Endothelial cell of umbilical vein (primary cell): ENCODE data around the gene TNNT3. TPM values are rescaled to one million over a fixed set of nuclear protein-coding genes. Genes with fewer than 3 reads are reported as not detected.

Experiments
- BruUV-seq: library from RNA; stranded (reverse); fragments of 400-500 nt; replicated peaks from 2 replicates; lab custom pipeline; 2021; lab: Mats Ljungman, UMichigan
- CTCF ChIA-PET: fragments of 300-600, 350-600 bp; sonication (Branson Sonifier 250); formaldehyde crosslinking; loops from one replicate; lab custom pipeline; 2021; ENCODE audit warnings: antibody characterized with exemption, inconsistent platforms; lab: Charles Lee
- POLR2A ChIA-PET: fragments of 300-600, 350-600 bp; sonication (Branson Sonifier 250); formaldehyde crosslinking; loops from one replicate; lab custom pipeline; 2021; ENCODE audit warnings: antibody characterized with exemption, inconsistent platforms; lab: Charles Lee
- DNase-seq: peaks from one replicate; pipeline ENCODE4 v3.0.0-alpha.2; 2011; ENCODE audit warnings: low read depth, low spot score
- FAIRE-seq: peaks from 2 replicates; lab custom pipeline; 2011; peaks lifted over from hg19 to GRCh38; lab: Jason Lieb, UNC
- H2AFZ ChIP-seq: 2 replicates; pipeline ENCODE4 v1.6.0; 2012; ENCODE audit warnings: low read depth, low read length, control low read depth, inconsistent platforms
- H3K27ac ChIP-seq: 2 replicates; pipeline ENCODE4 v1.5.1; 2011; ENCODE audit warnings: low read depth, mild to moderate bottlenecking, control low read depth, low read length, moderate library complexity; ENCODE audit not compliant: insufficient read depth
- H3K27me3 ChIP-seq, 2 experiments: 2 replicates each; pipeline versions ENCODE4 v1.6.0 to v1.6.1; 2011; ENCODE audit warnings: low read length in 2 of 2, mixed read lengths in 1 of 2; ENCODE audit not compliant: control insufficient read depth in 2 of 2, insufficient read depth in 2 of 2
- H3K36me3 ChIP-seq, 2 experiments: 2 replicates in 1 of 2; 3 replicates in 1 of 2; pipeline ENCODE4 v1.5.1; 2011; ENCODE audit warnings: low read length in 2 of 2, mild to moderate bottlenecking in 1 of 2, moderate library complexity in 1 of 2; ENCODE audit not compliant: control insufficient read depth in 2 of 2, insufficient read depth in 2 of 2; ENCODE audit errors: extremely low read depth in 1 of 2
- H3K4me1 ChIP-seq: 3 replicates; pipeline ENCODE4 v1.5.1; 2011; ENCODE audit warnings: mild to moderate bottlenecking, low read length; ENCODE audit not compliant: control insufficient read depth, insufficient read depth; ENCODE audit errors: extremely low read depth
- H3K4me2 ChIP-seq: 2 replicates; pipeline ENCODE4 v1.6.1; 2011; ENCODE audit warnings: low read length, control low read depth, mixed read lengths; ENCODE audit not compliant: insufficient read depth
- H3K4me3 ChIP-seq, 3 experiments: fragments of 200-600 bp in 1 of 3; sonication (generic), shearing (Covaris generic) in 1 of 3; replicated peaks in 1 of 3; 2 replicates each; pipeline ENCODE4 v1.5.1; 2011 to 2016; ENCODE audit warnings: control low read depth in 3 of 3, low read length in 3 of 3, mild to moderate bottlenecking in 2 of 3, inconsistent platforms in 1 of 3, low read depth in 1 of 3, moderate library complexity in 1 of 3; ENCODE audit not compliant: insufficient read depth in 1 of 3
- H3K79me2 ChIP-seq: 2 replicates; pipeline ENCODE4 v1.6.0; 2012; ENCODE audit warnings: low read length, inconsistent platforms; ENCODE audit not compliant: control insufficient read depth, insufficient read depth
- H3K9ac ChIP-seq: replicated peaks from 2 replicates; pipeline ENCODE3; 2011; ENCODE audit warnings: low read length, control low read depth; ENCODE audit not compliant: insufficient read depth; ENCODE audit errors: extremely low read depth
- H3K9me1 ChIP-seq: replicated peaks from 3 replicates; pipeline ENCODE4 v1.6.0; 2011; ENCODE audit warnings: mild to moderate bottlenecking, low read length; ENCODE audit not compliant: control insufficient read depth, insufficient read depth; ENCODE audit errors: extremely low read depth
- H3K9me3 ChIP-seq: replicated peaks from 2 replicates; pipeline ENCODE4 v1.5.1; 2012; ENCODE audit warnings: low read length, inconsistent platforms; ENCODE audit not compliant: control insufficient read depth, insufficient read depth
- H4K20me1 ChIP-seq: replicated peaks from 2 replicates; pipeline ENCODE3; 2011; ENCODE audit warnings: mild to moderate bottlenecking, low read length; ENCODE audit not compliant: control insufficient read depth, insufficient read depth; ENCODE audit errors: extremely low read depth
- EZH2 ChIP-seq: IDR thresholded peaks from 2 replicates; pipeline ENCODE4 v1.6.1; 2012; ENCODE audit warnings: borderline replicate concordance, low read depth, mild to moderate bottlenecking, moderate library complexity, low read length, inconsistent platforms; ENCODE audit not compliant: severe bottlenecking
- FOS ChIP-seq: IDR thresholded peaks from 2 replicates; pipeline ENCODE4 v1.6.1; 2011; ENCODE audit warnings: mild to moderate bottlenecking, low read length, moderate library complexity, borderline replicate concordance; ENCODE audit not compliant: insufficient read depth
- GATA2 ChIP-seq: IDR thresholded peaks from 2 replicates; pipeline ENCODE4 v1.7.0; 2011; ENCODE audit warnings: low read depth, mild to moderate bottlenecking, moderate library complexity, mixed read lengths, low read length; ENCODE audit not compliant: insufficient read length, insufficient read depth
- JUN ChIP-seq: IDR thresholded peaks from 2 replicates; pipeline ENCODE4 v1.6.1; 2011; ENCODE audit warnings: borderline replicate concordance, low read depth; ENCODE audit not compliant: insufficient read length, insufficient read depth
- MYC ChIP-seq: IDR thresholded peaks from one replicate; pipeline ENCODE4 v1.6.1; 2011; ENCODE audit warnings: mild to moderate bottlenecking, low read depth, low read length
- POLR2A ChIP-seq: IDR thresholded peaks from 2 replicates; pipeline ENCODE4 v1.6.1; 2012; ENCODE audit warnings: low read depth, mild to moderate bottlenecking, control low read depth, low read length
- POLR2AphosphoS5 ChIP-seq: IDR thresholded peaks from 2 replicates; pipeline ENCODE4 v1.6.1; 2012; ENCODE audit warnings: low read depth, mild to moderate bottlenecking, control low read depth, low read length, moderate library complexity; ENCODE audit not compliant: insufficient read depth
- dilution Hi-C: fragments of 300-500 bp; cut with MboI; formaldehyde crosslinking; loops from one replicate; pipeline ENCODE4 v1.15.0; 2019; ENCODE audit warnings: low sequenced_read_pairs; ENCODE audit not compliant: extremely low pct_ligation_motif_present
- intact Hi-C: fragments of 100-400 bp; cut with micrococcal nuclease; formaldehyde crosslinking; loops from one replicate; pipeline ENCODE4 v1.10.0; 2022
- polyA plus RNA-seq, 4 experiments: library from polyadenylated mRNA; depleted of rRNA in 3 of 4; stranded (reverse) in 3 of 4; unstranded in 1 of 4; fragments of >200 nt; gene quantifications; 2 replicates each; pipeline versions ENCODE4 v1.2.1 to v1.2.3, GENCODE V29; 2011 to 2012; ENCODE audit warnings: missing spikeins in 1 of 4
- total RNA-seq: library from RNA; stranded (reverse); gene quantifications from 2 replicates; pipeline ENCODE4 v1.2.3, GENCODE V29; 2021
- TF ChIP-seq, protein P1 (sequence below): IDR thresholded peaks from 2 replicates; pipeline ENCODE4 v1.6.1; 2011; ENCODE audit not compliant: insufficient read depth, insufficient read length
- TF ChIP-seq, protein P2 (sequence below), 2 donors: IDR thresholded peaks; 1 replicate in 1 of 2; 2 replicates in 1 of 2; pipeline ENCODE4 v1.5.1; 2011; ENCODE audit warnings: low read length in 2 of 2, mild to moderate bottlenecking in 2 of 2, moderate library complexity in 2 of 2, control low read depth in 1 of 2, inconsistent platforms in 1 of 2, low read depth in 1 of 2; ENCODE audit not compliant: insufficient read depth in 1 of 2; ENCODE audit errors: extremely low read depth in 1 of 2

TNNT3 gene
- total and polyA plus RNA-seq, 2 donors (not counting 3 experiments of a cell fraction or from before 2014, with no cell fraction given), result not detected

DNA sequence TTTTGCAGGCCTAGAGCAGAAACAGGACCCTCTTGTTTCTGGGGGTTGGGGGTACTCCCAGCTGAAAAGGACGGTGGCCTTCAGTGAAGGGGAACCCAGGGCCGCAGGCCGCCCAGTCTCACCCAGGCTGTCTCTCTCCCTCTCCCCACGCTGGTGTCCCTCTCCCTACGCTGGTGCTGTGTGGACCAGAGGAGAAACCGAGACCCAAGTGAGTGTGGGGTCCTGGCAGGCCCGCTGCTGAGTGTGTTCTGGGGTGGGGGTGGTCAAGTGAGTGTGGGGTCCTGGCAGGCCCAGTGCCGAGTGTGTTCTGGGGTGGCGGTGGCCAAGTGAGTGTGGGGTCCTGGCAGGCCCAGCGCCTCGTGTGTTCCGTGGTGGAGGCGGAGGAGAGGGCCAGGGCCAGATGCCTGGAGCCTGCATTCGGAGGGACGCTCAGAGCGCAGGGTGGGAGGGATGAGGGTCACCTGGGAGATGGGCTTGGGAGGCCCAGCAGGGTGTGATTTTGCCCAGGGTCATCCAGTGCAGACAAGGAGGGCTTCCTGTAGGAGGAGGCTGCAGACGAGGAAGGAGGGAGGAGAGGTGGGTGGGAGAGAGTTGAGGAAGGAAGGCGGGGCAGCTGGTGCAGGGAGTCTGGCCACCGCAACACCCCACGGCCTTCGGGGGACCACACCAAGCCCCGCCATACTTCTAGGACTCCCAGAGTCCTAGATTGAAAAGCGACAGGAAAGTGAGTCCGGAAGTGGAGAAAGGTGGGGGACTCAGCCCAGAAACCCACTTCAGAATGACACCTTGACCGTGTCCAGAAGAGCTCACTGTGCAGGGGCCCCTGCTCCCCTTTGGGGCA lies 10.3 kb downstream of the TNNT3 start:
- dilution Hi-C loops, result no loop called here
- ChIA-PET CTCF (no interaction called here), POLR2A (no interaction called here)
- BruUV-seq, result no TSS peak
- DNase-seq (no peak), FAIRE-seq (no peak)
- TF ChIP-seq MYC (no peak), POLR2AphosphoS5 (no peak), GATA2 (no peak), POLR2A (no peak), FOS (no peak), JUN (no peak), EZH2 (no peak)
- TF ChIP-seq, protein P1, sequence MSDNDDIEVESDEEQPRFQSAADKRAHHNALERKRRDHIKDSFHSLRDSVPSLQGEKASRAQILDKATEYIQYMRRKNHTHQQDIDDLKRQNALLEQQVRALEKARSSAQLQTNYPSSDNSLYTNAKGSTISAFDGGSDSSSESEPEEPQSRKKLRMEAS, result no peak
- TF ChIP-seq, protein P2, sequence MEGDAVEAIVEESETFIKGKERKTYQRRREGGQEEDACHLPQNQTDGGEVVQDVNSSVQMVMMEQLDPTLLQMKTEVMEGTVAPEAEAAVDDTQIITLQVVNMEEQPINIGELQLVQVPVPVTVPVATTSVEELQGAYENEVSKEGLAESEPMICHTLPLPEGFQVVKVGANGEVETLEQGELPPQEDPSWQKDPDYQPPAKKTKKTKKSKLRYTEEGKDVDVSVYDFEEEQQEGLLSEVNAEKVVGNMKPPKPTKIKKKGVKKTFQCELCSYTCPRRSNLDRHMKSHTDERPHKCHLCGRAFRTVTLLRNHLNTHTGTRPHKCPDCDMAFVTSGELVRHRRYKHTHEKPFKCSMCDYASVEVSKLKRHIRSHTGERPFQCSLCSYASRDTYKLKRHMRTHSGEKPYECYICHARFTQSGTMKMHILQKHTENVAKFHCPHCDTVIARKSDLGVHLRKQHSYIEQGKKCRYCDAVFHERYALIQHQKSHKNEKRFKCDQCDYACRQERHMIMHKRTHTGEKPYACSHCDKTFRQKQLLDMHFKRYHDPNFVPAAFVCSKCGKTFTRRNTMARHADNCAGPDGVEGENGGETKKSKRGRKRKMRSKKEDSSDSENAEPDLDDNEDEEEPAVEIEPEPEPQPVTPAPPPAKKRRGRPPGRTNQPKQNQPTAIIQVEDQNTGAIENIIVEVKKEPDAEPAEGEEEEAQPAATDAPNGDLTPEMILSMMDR (IDR thresholded peaks at IDR 0.05; ENCODE audit: extremely low read depth in 1 of 2, insufficient read depth in 1 of 2, low read depth in 1 of 2, low read length in 2 of 2), result no peak
- no peaks in the 10 kb centered on the region for H3K9me3 ChIP-seq
- H2AFZ ChIP-seq, result no peak overlapping the region
- no peak overlapping the region for H3K4me3 ChIP-seq
- intact Hi-C loops, result no loop called here
- no peaks in the 10 kb centered on the region for H3K79me2 ChIP-seq
- H3K9ac ChIP-seq, result no peak overlapping the region
- H3K27ac ChIP-seq, result no peak overlapping the region
- H3K27me3 ChIP-seq, result no peaks in the 10 kb centered on the region
- no peak overlapping the region for H3K4me2 ChIP-seq
- H4K20me1 ChIP-seq, result no peaks in the 10 kb centered on the region
- H3K4me1 ChIP-seq, result no peaks in the 10 kb centered on the region
- H3K36me3 ChIP-seq, result no peaks in the 10 kb centered on the region
- no peaks in the 10 kb centered on the region for H3K9me1 ChIP-seq
